HS-5 (cell line): ENCODE results near the gene APLP2.
"Not testable (repeated sequence)": the region's sequence is repeated elsewhere in the genome, so short reads cannot be mapped to it uniquely, and the experiment has no call there.

Experiments
- DNase-seq: peaks from one replicate; pipeline ENCODE4 v3.0.0-alpha.2; 2012; ENCODE audit warnings: low read depth

Gene APLP2

DNA sequence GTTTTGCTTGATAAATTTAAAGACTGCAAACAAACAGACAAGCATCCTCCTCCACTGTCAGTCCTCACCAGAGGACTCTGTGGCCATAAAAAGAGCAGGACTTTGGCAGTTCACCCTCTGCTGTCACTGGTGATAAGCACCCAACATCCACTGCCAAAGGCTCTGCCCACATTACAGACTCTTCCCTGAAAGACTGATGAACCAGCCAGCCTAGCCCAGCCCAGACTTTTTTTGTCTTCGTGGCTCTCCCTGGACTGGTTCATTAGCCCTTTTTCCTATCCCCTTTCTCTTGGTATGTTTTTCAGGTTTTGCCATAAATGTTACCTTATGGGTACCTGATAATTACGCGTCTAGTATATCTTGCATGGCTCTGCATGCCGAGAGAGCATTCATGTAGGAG is 104.9 kb downstream of the APLP2 start:
- DNase-seq: no peak

DNA sequence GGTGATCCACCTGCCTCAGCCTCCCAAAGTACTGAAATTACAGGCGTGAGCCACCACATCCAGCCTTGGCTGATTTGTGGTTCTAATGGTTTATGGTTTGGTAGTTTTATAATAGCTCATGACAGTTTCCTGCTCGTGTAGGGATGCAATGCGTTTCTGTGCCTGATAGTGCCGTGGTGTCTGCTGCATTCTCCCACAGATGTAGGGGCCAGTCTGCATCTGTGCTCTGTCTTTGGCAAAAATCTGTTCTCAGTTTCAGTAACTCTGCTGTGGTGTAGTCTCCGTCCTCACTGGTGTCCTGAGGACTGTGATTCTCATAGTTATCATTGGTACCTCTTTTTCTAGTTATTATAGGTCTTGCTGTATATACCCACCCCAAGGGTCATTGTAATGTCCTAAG is 106.2 kb downstream of the APLP2 start:
- DNase-seq: no peak

DNA sequence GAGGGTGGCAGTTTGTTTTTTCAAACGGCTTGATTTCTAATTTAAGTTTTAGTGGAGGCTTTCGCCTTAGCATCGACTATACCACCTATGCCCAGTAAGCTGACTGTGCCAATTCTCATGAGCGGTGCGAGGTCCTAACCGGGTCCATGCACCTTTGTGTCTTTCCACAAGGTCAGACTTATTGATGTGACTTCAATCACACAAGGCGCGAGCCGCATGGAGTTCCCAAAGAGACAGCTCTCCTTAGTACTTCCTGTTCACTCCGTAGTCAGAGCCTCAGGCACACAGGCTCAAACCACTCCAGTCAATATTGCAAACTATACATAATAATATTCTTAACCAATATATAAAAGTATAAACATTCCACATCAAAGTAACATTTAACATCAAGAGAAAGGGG is 108.1 kb downstream of the APLP2 start:
- no peak for DNase-seq

DNA sequence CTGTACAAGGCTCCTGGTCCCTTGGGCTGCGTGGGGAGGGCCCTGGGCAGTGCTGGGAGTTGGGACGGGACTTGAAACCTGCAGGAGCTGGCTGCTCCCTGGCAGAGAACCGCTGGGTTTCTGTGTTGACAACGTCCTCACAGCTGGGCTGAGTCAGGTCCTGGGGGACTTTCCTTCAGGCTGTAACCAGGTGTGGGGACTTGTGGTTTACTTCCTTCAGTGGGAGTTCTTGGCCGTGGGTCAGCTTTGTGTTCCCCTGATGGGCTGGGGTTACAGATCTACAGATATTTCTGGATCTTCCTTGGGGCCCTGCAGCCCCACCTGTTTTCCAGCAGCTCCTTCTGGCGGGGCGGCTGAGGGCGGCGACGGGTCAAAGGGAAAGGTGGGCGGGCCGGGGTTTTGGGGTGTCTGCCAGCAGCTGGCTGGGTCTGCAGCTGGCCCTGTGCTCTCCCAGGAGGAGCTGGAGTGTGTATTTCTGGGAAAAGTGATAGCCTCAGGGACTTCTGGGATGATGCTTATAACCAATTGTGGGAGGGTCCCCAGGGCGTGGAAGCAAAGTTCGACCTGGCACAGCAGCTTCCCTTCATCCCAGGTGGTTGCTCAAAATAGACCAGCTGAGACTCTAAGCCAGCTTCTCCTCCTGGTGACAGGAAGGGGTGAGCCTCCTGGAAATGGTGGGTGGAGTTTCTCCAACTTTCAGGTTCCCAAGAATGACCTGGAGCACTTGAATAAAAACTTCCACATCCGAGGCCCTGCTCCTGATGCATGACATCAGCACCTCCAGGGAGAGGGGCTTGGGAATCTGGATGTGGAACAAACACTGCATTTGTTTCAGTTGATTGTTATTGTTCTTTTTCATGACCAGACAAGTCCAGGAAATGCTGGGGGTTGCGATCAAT is 109.0 kb downstream of the APLP2 start:
- no peak for DNase-seq

DNA sequence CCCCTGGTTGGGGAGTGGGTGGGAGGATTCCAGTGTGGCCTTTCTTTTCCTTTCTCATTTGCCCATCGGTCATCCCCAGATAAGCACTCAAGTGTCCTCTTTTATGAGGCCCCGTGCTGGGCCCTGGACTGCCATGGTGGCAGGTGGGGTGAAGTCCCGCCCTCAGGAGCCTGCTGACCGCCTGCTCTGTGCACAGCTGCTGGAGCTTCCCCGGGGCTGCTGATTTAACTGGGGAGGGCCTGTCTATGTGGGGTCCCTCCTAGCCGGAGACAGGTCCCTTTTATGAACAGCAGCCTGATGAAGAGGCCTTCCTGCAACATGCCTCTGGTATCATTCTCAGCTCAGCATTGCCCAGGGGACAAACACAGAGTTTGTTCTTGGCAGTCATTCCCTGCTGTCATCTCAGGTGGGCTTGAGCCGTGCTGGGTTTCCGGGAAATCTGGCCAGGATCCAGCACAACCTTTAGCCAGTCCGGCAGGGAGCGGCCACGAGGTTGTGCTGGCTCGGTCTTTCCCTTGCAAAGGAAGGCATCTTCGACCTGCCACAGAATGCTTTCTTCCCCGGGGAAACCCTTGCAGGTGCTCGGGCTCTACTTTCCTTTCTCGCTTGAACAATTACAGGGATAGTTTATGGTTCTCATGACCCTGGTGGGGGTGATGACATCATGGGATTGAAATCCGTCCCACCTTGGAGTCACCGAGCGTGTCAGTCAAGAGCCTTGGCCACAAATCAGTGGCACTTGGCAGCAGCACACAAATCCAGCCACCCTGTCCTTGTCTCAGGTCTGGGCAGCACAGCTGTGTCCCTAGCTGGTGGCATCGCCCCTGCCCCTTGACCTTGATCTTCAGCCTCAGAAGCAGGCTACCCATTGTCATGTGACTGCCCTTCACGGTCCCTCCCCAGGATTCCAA is 110.0 kb downstream of the APLP2 start:
- DNase-seq: no peak

DNA sequence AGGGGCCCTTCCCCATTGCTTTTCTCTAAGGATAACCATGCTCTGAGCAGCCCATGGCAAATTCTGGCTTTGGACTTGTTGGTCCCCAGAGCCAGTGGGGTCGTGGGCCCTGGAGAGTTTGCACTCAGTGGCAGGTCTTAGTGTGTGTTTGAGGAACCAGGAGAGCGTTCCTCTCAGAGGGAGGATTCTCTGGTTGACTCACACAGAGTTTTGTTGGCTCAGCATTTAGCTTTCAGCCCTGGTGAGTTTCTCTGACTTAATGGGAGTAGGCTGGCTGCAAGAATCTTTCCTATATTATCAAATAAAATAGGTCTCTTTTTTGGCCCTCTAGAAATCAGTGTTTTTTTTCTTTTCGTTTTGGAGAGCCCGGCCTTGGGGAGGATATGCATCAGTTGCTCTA is 110.8 kb downstream of the APLP2 start:
- DNase-seq: no peak

DNA sequence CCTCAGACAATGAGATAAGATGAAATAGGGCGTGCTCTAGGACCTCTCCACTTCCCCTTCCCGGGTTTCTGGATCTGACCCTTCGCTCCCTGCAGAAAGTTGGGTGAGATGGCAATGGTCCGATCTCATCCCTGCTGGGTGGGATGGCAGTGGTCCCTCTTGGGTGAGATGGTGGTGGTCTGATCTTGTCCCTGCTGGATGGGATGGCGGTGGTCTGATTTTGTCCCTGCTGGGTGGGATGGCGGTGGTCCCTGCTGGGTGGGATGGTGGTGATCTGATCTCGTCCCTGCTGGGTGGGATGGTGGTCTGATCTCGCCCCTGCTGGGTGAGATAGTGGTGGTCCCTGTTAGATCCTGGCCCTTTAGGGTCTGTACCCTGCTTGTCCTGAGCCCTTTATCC is 111.2 kb downstream of the APLP2 start:
- no peak for DNase-seq

DNA sequence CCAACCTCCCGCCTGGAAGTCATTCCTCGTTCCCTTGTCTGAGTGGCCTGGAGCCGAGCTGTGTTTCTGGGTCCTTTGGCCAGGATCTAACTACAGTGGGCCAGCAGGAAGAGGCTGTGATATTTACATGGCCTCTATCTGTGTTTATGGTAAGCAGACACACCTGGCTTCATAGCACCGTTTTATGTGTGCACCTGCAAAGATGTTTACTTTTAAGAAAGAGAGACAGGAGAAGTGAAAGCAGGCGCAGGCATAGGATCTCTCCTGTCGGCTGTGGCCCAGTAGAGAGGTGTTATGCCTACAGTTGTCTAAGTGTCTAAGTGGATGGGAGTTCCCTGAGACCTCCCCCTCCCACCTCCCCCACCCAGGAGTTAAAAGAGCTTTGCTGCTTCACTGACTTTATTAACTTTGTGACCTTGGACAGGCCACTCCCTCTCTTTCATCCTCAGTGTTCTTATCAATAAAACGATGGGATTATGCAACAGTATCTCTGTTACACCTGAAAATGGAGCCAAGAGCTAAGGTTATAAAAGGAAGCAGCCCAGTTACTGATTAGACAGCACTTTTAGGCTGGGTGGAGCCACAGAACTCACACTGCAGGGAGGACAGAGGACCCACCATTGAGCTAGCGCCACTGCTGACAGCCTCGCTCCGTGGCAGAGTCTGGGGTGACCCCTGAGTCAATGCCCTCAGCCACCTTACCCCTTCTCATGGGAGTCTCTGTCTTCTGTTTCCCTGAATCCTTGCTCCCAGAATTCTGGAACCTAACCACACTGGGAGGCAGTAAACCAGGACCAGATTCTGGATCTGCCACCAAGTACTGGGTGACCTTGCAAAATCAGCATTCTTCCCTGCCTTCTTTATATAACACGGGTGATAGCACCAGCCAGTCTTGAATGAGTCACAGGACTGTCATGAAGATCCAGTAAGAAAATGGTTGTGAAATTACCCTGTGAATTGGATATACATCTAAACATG is 111.9 kb downstream of the APLP2 start:
- peak; percentile 24 for DNase-seq

DNA sequence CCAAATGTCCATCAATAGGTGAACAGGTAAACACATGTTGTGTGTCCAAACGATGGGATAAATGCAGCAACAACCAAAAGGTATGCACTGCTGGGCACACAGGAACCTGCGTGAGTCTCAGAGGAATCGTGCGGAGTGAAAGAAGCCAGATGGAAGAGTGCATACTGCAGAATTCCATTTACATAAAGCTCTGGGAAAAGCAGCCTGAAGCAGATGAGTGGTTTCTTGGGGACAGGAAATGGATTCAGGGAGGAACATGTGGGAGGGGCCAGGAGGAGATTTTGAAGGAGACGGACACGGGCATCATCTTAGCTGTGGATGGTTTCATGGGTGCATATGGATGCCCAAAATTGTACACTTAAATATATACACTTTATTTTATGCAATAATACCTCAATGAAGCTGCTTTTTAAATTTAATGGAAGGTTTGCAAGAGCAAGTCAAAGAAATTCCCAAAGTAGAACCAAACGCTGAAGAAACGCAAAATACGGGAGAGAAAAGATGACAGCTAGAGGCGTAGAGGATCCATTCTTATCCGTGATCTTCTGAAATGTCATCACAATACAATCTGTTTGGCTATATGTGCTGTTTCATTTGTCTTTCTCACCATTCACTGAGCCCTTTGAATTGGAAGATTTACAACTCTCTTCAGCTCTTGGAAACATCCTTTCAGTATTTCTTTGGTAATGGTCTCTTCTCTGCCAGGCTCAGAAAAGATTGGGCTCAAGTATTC is 114.3 kb downstream of the APLP2 start:
- DNase-seq: no peak

DNA sequence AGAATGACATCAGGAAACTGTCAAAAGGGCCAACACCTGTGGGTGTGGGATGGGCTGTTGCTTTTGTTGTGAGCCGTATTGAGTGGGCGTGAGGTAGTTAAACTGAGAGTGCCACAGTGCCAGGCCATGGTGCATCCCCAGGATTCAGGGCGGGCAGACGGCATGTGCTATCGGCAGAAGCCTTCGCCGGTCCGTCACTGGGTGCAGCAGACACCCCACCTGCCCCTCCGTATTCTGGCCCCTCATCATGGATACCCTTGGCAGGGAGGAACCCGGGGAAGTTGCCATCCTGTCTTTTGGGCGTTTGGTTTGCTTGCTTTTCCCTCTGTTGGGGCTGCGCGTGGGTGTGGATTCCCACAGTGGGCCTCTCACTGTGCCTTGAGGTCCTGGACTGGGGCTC is 117.4 kb downstream of the APLP2 start:
- DNase-seq: no peak

DNA sequence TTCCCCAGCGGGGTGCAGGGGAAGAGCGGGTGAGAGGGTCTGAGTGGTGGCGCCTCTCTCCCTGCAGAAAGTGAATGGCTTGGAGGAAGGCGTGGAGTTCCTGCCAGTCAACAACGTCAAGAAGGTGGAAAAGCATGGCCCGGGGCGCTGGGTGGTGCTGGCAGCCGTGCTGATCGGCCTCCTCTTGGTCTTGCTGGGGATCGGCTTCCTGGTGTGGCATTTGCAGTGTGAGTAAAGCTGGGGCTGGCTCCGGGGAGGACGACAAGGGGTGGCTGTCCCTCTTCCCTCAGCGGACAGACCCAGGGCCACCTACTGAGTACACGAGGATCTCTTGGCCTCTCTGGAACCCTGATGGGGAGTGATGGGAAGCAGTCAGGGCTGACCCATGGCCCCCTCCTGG is 118.4 kb downstream of the APLP2 start:
- no peak for DNase-seq

DNA sequence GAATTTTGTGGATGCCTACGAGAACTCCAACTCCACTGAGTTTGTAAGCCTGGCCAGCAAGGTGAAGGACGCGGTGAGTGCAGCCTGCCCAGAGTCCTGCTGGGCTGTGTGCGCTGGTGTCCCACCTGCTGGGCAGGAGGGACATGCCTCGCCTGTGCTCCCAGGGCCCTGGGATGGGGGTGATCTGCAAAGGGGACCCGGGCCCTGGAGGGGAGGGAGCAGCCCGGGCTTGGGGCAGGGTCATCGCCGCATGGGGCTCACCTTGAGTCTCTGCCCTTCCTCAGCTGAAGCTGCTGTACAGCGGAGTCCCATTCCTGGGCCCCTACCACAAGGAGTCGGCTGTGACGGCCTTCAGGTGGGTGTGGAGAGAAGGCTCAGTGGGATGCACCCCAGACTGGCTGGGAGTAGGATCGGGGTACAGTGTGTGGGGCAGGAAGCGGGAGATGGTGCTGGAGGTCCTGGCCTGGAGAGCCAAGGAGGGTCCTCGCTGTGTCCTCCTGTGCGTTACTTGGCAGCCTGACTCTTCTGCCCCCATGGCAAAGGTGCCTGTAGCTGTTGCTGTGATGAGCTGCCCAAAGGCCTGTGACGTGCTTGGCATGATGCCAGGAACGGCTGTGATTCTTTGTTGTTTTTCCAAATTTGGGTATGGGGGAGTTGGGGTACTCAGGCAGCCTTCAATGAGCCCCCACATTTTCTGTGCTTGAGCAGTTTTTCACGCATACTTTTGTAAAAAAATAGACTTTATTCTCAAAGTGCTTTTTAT is 119.1 kb downstream of the APLP2 start:
- no peak for DNase-seq

DNA sequence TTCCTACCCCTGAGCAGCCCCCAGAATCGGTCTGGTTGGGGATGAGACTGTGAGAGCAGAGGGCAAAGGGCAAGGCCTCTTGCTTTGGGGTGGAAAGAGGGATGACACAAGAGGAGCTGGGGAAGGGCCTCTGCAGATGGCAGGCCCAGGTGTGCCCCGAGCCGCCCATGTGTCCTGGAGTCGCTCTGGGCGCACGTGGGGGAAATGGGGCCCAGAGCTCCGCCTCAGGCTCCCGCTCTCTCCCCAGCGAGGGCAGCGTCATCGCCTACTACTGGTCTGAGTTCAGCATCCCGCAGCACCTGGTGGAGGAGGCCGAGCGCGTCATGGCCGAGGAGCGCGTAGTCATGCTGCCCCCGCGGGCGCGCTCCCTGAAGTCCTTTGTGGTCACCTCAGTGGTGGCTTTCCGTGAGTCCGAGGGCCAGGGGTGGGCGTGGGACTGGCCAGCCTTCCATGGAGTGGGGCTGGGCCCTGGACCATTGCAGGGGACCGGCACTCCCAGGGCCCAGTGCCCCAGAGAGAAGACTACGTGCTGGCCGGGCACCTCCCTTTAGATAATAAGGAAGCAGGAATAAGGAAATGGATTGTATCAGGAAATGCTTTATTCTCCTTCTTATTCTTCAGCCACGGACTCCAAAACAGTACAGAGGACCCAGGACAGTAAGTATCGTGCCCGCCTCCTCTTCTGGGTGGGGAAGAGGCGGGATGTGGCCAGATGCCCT is 120.0 kb downstream of the APLP2 start:
- DNase-seq: no peak

DNA sequence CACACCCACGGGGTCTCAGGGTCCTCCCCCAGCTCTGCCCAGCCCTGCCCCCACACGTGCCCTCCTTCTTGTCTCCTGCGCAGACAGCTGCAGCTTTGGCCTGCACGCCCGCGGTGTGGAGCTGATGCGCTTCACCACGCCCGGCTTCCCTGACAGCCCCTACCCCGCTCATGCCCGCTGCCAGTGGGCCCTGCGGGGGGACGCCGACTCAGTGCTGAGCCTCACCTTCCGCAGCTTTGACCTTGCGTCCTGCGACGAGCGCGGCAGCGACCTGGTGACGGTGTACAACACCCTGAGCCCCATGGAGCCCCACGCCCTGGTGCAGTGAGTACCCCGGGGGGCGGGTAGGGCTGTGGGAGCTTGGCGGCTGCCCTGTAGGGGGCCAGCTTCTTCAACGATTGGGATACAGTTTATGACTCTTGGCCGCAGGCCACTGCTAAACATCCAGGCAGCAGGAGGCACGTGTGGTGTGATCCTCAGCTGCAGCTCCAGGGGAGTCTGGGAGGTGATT is 120.7 kb downstream of the APLP2 start:
- no peak for DNase-seq

DNA sequence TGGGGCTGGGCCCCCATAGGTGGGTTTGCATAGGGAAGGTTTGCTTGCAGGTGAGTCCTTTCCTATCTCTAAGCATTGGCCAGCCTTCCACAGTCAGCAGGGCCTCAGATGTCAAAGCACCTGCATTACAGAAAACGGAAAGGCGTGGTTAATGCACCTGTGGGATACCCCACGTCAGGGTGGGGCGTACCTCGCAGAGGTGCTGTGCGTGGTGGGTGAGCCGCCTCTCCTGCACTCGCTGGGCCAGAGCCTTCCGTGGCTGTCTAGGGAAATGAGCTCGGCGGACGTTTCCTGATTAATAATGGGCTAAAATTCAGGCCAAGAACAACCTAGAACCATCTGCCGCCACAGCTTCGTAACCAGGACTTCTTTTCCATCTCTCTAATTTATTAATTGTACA is 122.2 kb downstream of the APLP2 start:
- no peak for DNase-seq

DNA sequence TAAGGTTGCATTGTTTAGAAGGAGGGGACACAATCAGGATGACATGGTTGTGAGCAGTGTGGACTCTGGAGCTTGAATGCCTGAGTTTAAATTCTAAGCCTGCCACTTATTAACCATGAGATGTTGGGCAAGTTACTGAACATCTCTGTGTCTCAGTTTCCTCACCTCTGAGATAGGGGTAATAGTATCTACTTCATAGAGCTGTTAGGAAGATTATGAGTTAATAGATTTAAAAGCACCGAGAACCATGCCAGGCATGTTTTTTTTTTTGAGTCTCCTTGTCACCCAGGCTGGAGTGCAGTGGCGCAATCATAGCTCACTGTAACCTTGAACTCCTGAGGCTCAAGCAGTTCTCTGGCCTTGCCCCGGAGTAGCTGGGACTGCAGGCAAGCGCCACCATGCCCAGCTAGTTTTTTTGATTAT is 123.2 kb downstream of the APLP2 start:
- DNase-seq: no peak

DNA sequence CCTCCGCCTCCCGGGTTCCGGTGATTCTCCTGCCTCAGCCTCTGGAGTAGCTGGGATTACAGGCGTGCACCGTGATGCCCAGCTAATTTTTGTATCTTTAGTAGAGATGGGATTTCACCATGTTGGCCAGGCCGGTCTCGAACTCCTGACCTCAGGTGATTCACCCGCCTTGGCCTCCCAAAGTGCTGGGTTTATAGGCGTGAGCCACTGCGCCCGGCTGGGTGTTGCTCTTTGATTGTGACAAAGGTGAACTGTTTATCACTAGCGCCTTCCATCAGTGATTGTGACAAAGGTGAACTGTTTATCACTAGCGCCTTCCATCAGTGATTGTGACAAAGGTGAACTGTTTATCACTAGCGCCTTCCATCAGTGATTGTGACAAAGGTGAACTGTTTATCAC is 123.9 kb downstream of the APLP2 start:
- not testable (repeated sequence) for DNase-seq
